A673 (cell line): Measurements from ENCODE around the gene MVK. TPM values are rescaled to one million over a fixed set of nuclear protein-coding genes. Genes with fewer than 3 reads are reported as not detected.
"Not testable (repeated sequence)": the region's sequence is repeated elsewhere in the genome, so short reads cannot be mapped to it uniquely, and the experiment has no call there.

ENCODE experiments used
- BruUV-seq: library from RNA; stranded (reverse); fragments of 400-500 nt; replicated peaks from 2 replicates; lab custom pipeline; 2021; lab: Mats Ljungman, UMichigan
- CTCF ChIA-PET: fragments of 300-600 bp; sonication (Branson Sonifier 250); formaldehyde crosslinking; loops from one replicate; lab custom pipeline; 2022; ENCODE audit warnings: antibody characterized with exemption; lab: Charles Lee
- POLR2A ChIA-PET: fragments of 300-600 bp; sonication (Branson Sonifier 250); formaldehyde crosslinking; loops from one replicate; lab custom pipeline; 2022; ENCODE audit warnings: antibody characterized with exemption; ENCODE audit not compliant: low non-redundant PET; lab: Charles Lee
- DNase-seq: peaks from one replicate; pipeline ENCODE4 v3.0.0-alpha.2; 2015; ENCODE audit warnings: low spot score
- H3K27ac ChIP-seq: fragments of 200-600 bp; sonication (generic); 2 replicates; pipeline ENCODE4 v1.5.1; 2016; ENCODE audit warnings: mixed run types, low read depth, mild to moderate bottlenecking, mixed read lengths, antibody characterized with exemption, low read length; ENCODE audit not compliant: poor library complexity, severe bottlenecking
- H3K27me3 ChIP-seq: fragments of 200-600 bp; sonication (generic); replicated peaks from 2 replicates; pipeline ENCODE4 v1.6.1; 2017; ENCODE audit warnings: mixed run types, low read depth, mild to moderate bottlenecking, mixed read lengths, antibody characterized with exemption, low read length; ENCODE audit not compliant: insufficient read depth, poor library complexity
- H3K36me3 ChIP-seq: fragments of 200-600 bp; sonication (generic); 2 replicates; pipeline ENCODE4 v1.6.1; 2016; ENCODE audit warnings: mixed run types, mild to moderate bottlenecking, mixed read lengths, antibody characterized with exemption, low read length; ENCODE audit not compliant: insufficient read depth, poor library complexity, severe bottlenecking
- H3K4me1 ChIP-seq: fragments of 200-600 bp; sonication (generic); 2 replicates; pipeline ENCODE4 v1.6.1; 2017; ENCODE audit warnings: mixed run types, mild to moderate bottlenecking, mixed read lengths, antibody characterized with exemption, low read length; ENCODE audit not compliant: insufficient read depth, poor library complexity, severe bottlenecking
- H3K4me3 ChIP-seq: fragments of 200-600 bp; sonication (generic); 2 replicates; pipeline ENCODE4 v1.5.1; 2016; ENCODE audit warnings: low read depth, mixed run types, mild to moderate bottlenecking, mixed read lengths, low read length; ENCODE audit not compliant: poor library complexity, severe bottlenecking
- H3K9me3 ChIP-seq: fragments of 200-600 bp; sonication (generic); 2 replicates; pipeline ENCODE4 v1.6.1; 2016; ENCODE audit warnings: mixed run types, low read depth, mild to moderate bottlenecking, mixed read lengths, antibody characterized with exemption, low read length; ENCODE audit not compliant: poor library complexity, severe bottlenecking
- CTCF ChIP-seq: fragments of 300-800, 200-600 bp; sonication (generic); conservative IDR thresholded peaks from 2 replicates; pipeline ENCODE4 v1.5.1; 2017; ENCODE audit warnings: low read depth, mild to moderate bottlenecking, antibody characterized with exemption, low read length, moderate library complexity, mixed read lengths
- EZH2 ChIP-seq: fragments of 200-600 bp; sonication (generic); IDR thresholded peaks from 2 replicates; pipeline ENCODE4 v1.6.1; 2017; ENCODE audit warnings: borderline replicate concordance, low read depth, mild to moderate bottlenecking, mixed read lengths, antibody characterized with exemption, low read length; ENCODE audit not compliant: poor library complexity, severe bottlenecking
- intact Hi-C: fragments of 100-400 bp; cut with micrococcal nuclease; formaldehyde crosslinking; loops from one replicate; pipeline ENCODE4 v1.10.0; 2022; ENCODE audit not compliant: unreplicated experiment
- total RNA-seq: library from RNA; stranded (reverse); gene quantifications from 2 replicates; pipeline ENCODE4 v1.2.3, GENCODE V29; 2021

MVK gene
- total RNA-seq, 1 experiment from 2014 or later = 56.0 TPM

GRCh38 chr12:109600995-109601394, 27.4 kb downstream of the MVK start:
- no peak overlapping the region for H3K27ac ChIP-seq
- ChIA-PET POLR2A (no interaction called here), CTCF (no interaction called here)
- no peaks in the 10 kb centered on the region for H3K27me3 ChIP-seq
- TF ChIP-seq EZH2 (no peak), CTCF (no peak)
- BruUV-seq = no TSS peak
- H3K4me3 ChIP-seq = no peak overlapping the region
- H3K9me3 ChIP-seq = no peaks in the 10 kb centered on the region
- no peaks in the 10 kb centered on the region for H3K36me3 ChIP-seq
- no peak for DNase-seq
- intact Hi-C loops = no loop called here
- peaks cover 5% of the 10 kb centered on the region for H3K4me1 ChIP-seq

GRCh38 chr12:109601557-109601956, 28.0 kb downstream of the MVK start:
- no peaks in the 10 kb centered on the region for H3K9me3 ChIP-seq
- H3K27me3 ChIP-seq = no peaks in the 10 kb centered on the region
- POLR2A ChIA-PET = no interaction called here
- no peaks in the 10 kb centered on the region for H3K36me3 ChIP-seq
- no peak overlapping the region for H3K4me3 ChIP-seq
- intact Hi-C loops = no loop called here
- no peak overlapping the region for H3K27ac ChIP-seq
- peaks cover 11% of the 10 kb centered on the region for H3K4me1 ChIP-seq
- BruUV-seq = no TSS peak
- TF ChIP-seq CTCF (no peak), EZH2 (no peak)
- no peak for DNase-seq
- CTCF ChIA-PET = no interaction called here

DNA sequence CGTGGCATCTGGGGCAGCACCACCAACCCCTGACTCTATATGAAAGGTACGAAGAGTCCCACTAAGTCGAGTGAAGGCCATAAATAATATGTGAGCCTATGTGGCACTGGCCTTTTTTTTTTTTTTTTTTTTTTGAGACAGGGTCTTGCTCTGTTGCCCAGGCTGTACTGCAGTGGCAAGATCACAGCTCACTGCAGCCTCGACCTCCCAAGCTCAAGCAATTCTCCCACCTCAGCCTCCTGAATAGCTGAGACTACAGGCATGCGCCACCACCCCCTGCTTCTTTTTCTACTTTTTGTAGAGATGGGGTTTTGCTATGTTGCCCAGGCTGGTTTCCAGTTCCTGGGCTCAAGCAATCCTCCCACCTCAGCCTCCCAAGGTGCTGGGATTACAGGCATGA, 28.5 kb downstream of the MVK start:
- BruUV-seq, CTCF ChIA-PET, DNase-seq, H3K27me3 ChIP-seq, H3K4me3 ChIP-seq, intact Hi-C loops, POLR2A ChIA-PET, H3K9me3 ChIP-seq, H3K36me3 ChIP-seq, H3K27ac ChIP-seq: not testable (repeated sequence)
- H3K4me1 ChIP-seq = peaks cover 13% of the 10 kb centered on the region

DNA sequence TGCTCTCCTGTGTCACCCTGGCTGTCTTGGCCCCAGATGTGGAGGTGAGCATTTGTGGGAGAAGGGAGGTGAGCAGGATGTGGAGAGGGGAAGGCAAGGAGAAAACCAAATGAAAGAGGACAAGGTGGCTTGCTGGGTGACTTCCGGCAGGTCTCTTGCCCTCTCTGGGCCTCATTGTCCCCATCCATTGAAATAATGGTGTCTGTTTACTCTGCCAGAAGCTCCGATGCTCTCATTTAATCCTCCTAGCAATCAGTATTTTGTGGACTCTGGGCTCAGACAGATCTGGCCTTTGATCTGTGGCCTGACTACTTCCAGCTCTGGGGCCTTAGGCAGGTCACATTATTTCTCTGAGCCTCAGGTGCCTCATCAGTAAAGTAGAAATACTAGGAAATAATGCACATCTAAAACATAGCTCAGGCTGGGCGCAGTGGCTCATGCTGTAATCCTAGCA, 30.6 kb downstream of the MVK start:
- no peak for TF ChIP-seq CTCF
- TF ChIP-seq EZH2 = no peak
- no peak for DNase-seq
- no peaks in the 10 kb centered on the region for H3K27me3 ChIP-seq
- intact Hi-C loops = no loop called here
- no peak overlapping the region for H3K27ac ChIP-seq
- BruUV-seq = no TSS peak
- no peak overlapping the region for H3K4me3 ChIP-seq
- no peaks in the 10 kb centered on the region for H3K9me3 ChIP-seq
- ChIA-PET CTCF (no interaction called here), POLR2A (no interaction called here)
- H3K4me1 ChIP-seq = peaks cover 9% of the 10 kb centered on the region
- H3K36me3 ChIP-seq = no peaks in the 10 kb centered on the region
